Measurements from ENCODE around the gene RAF1. TPM values are rescaled to one million over a fixed set of nuclear protein-coding genes. Genes with fewer than 3 reads are reported as not detected.

RAF1 gene
- total and polyA plus RNA-seq, 2 donors (not counting 3 experiments of a cell fraction or from before 2014, with no cell fraction given) = 73.8 to 86.2 TPM

- Histone ChIP-seq H3K36me3 (ENCODE audit: control insufficient read depth in 2 of 2, extremely low read depth in 1 of 2, insufficient read depth in 2 of 2, low read length in 2 of 2) (no peaks in the 10 kb centered on the region), H3K9me1 (replicated peaks; ENCODE audit: control insufficient read depth, extremely low read depth, insufficient read depth, low read length) (peaks cover 3% of the 10 kb centered on the region), H3K9me3 (replicated peaks; ENCODE audit: control insufficient read depth, insufficient read depth, low read length) (no peaks in the 10 kb centered on the region), H3K27me3 (ENCODE audit: control insufficient read depth in 2 of 2, insufficient read depth in 2 of 2, low read length in 2 of 2) (no peaks in the 10 kb centered on the region), H3K9ac (replicated peaks; ENCODE audit: extremely low read depth, insufficient read depth, low read length) (no peak overlapping the region), H3K4me3 (replicated peaks in 1 of 3; ENCODE audit: insufficient read depth in 1 of 3, low read depth in 1 of 3, low read length in 3 of 3) (no peak overlapping the region), H3K4me2 (ENCODE audit: insufficient read depth, low read length) (no peak overlapping the region), H2AFZ (ENCODE audit: low read depth, low read length) (no peak overlapping the region), H3K79me2 (ENCODE audit: control insufficient read depth, insufficient read depth, low read length) (peaks cover 94% of the 10 kb centered on the region), H3K4me1 (ENCODE audit: control insufficient read depth, extremely low read depth, insufficient read depth, low read length) (peaks cover 16% of the 10 kb centered on the region), H4K20me1 (replicated peaks; ENCODE audit: control insufficient read depth, extremely low read depth, insufficient read depth, low read length) (peaks cover 4% of the 10 kb centered on the region), H3K27ac (ENCODE audit: insufficient read depth, low read depth, low read length) (no peak overlapping the region)
- POLR2A ChIA-PET = no interaction called here
- CTCF ChIA-PET = interaction anchor here (0.6 to 1.6 kb wide), 4 partner anchors 9 to 49 kb away, joined by 3 to 7 read pairs (median 4); no protein-coding TSS in a partner anchor
- intact Hi-C loops (cut with micrococcal nuclease) (no loop called here), dilution Hi-C loops (cut with MboI; ENCODE audit: extremely low pct_ligation_motif_present, low sequenced_read_pairs) (no loop called here)
- DNase-seq (ENCODE audit: low read depth, low spot score) (no peak), FAIRE-seq (no peak)
- no peak for TF ChIP-seq JUN (IDR thresholded peaks at IDR 0.05; ENCODE audit: borderline replicate concordance, insufficient read depth, insufficient read length, low read depth)
- no peak for TF ChIP-seq CTCF (IDR thresholded peaks at IDR 0.05; ENCODE audit: extremely low read depth in 1 of 2, insufficient read depth in 1 of 2, low read depth in 1 of 2, low read length in 2 of 2)
- no peak for TF ChIP-seq POLR2A (IDR thresholded peaks at IDR 0.05; ENCODE audit: low read depth, low read length)
- no peak for TF ChIP-seq MYC (IDR thresholded peaks at IDR 0.05; ENCODE audit: low read depth, low read length)
- TF ChIP-seq GATA2 (IDR thresholded peaks at IDR 0.05; ENCODE audit: insufficient read depth, insufficient read length, low read depth, low read length) = no peak
- no peak for TF ChIP-seq FOS (IDR thresholded peaks at IDR 0.05; ENCODE audit: borderline replicate concordance, insufficient read depth, low read length)
- no peak for TF ChIP-seq MAX (IDR thresholded peaks at IDR 0.05; ENCODE audit: insufficient read depth, insufficient read length)
- TF ChIP-seq POLR2AphosphoS5 (IDR thresholded peaks at IDR 0.05; ENCODE audit: insufficient read depth, low read depth, low read length) = no peak
- no peak for TF ChIP-seq EZH2 (IDR thresholded peaks at IDR 0.05; ENCODE audit: borderline replicate concordance, low read depth, low read length, severe bottlenecking)
- no TSS peak for BruUV-seq (replicated peaks)
Observed at GRCh38 chr3:12562451-12562850, 101.5 kb downstream of the RAF1 start.

Measured in endothelial cell of umbilical vein (primary cell).